ENCODE data around the gene RNF166.

- TF ChIP-seq POLR2AphosphoS5 (IDR thresholded peaks at IDR 0.05; ENCODE audit: low read depth, low read length), result no peak
- TF ChIP-seq TAF1 (IDR thresholded peaks at IDR 0.05; ENCODE audit: borderline replicate concordance, insufficient read depth, low read length), result no peak
- TF ChIP-seq SIN3A (IDR thresholded peaks at IDR 0.05; ENCODE audit: borderline replicate concordance, insufficient read depth, low read length), result no peak
- no peak for TF ChIP-seq REST (IDR thresholded peaks at IDR 0.05; ENCODE audit: insufficient read depth in 1 of 2, low read depth in 2 of 2, low read length in 2 of 2)
Observed at GRCh38 chr16:88687676-88688012, 18.6 kb downstream of the RNF166 start.

Measured in PFSK-1 (cell line).